B cell (primary cell): Measurements from ENCODE around the gene PRKCA. TPM values are rescaled to one million over a fixed set of nuclear protein-coding genes. Genes with fewer than 3 reads are reported as not detected.

Experiments used
- ATAC-seq: fragments of 200-7000 bp; cut with Tn5 transposase; one replicate; pipeline ENCODE4 v1.10.0; 2021; ENCODE audit warnings: low read depth, mild to moderate bottlenecking, moderate number of reproducible peaks, moderate library complexity
- CTCF ChIA-PET: fragments of 350-600 bp; sonication (Branson Sonifier 250); formaldehyde crosslinking; loops from one replicate; lab custom pipeline; 2021; ENCODE audit warnings: antibody characterized with exemption, inconsistent platforms; lab: Charles Lee
- POLR2A ChIA-PET: fragments of 350-600 bp; sonication (Branson Sonifier 250); formaldehyde crosslinking; loops from one replicate; lab custom pipeline; 2021; ENCODE audit warnings: antibody characterized with exemption; lab: Charles Lee
- DNase-seq: peaks from one replicate; pipeline ENCODE4 v3.0.0; 2013
- H2AFZ ChIP-seq: 2 replicates; pipeline ENCODE4 v1.6.1; 2012; ENCODE audit warnings: mild to moderate bottlenecking, low read depth, low read length; ENCODE audit not compliant: insufficient read depth, poor library complexity, severe bottlenecking
- H3K27ac ChIP-seq, 2 donors: 1 replicate in 1 of 2; 2 replicates in 1 of 2; pipeline ENCODE4 v1.5.1; 2012 to 2013; ENCODE audit warnings: low read length in 2 of 2, mild to moderate bottlenecking in 2 of 2, moderate library complexity in 1 of 2
- H3K27me3 ChIP-seq, 4 experiments: fragments of 200-600 bp in 1 of 4; sonication (generic) in 1 of 4; replicated peaks in 1 of 4; 1 replicate in 2 of 4; 2 replicates in 2 of 4; pipeline versions ENCODE4 v1.6.1 to v1.7.0; 2013 to 2016; ENCODE audit warnings: low read length in 3 of 4, mild to moderate bottlenecking in 2 of 4, mixed read lengths in 1 of 4, moderate library complexity in 1 of 4; ENCODE audit not compliant: insufficient read depth in 4 of 4, control insufficient read depth in 3 of 4; ENCODE audit errors: control extremely low read depth in 1 of 4
- H3K36me3 ChIP-seq, 2 experiments: replicated peaks in 1 of 2; 1 replicate in 1 of 2; 2 replicates in 1 of 2; pipeline versions ENCODE4 v1.6.1 to v1.7.1; 2013; ENCODE audit warnings: low read length in 1 of 2; ENCODE audit not compliant: insufficient read depth in 2 of 2, control insufficient read depth in 1 of 2; ENCODE audit errors: control extremely low read depth in 1 of 2, extremely low read depth in 1 of 2
- H3K4me1 ChIP-seq, 2 donors: fragments of 200-600 bp in 1 of 2; sonication (generic) in 1 of 2; 1 replicate in 1 of 2; 2 replicates in 1 of 2; pipeline versions ENCODE4 v1.5.1 to v1.6.1; 2013 to 2017; ENCODE audit warnings: low read length in 2 of 2; ENCODE audit not compliant: control insufficient read depth in 2 of 2, insufficient read depth in 2 of 2
- H3K4me2 ChIP-seq: replicated peaks from 2 replicates; pipeline ENCODE3; 2012; ENCODE audit warnings: mild to moderate bottlenecking, low read depth, low read length; ENCODE audit not compliant: poor library complexity, severe bottlenecking
- H3K4me3 ChIP-seq, 5 experiments: fragments of 200-600 bp in 1 of 5; sonication (generic) in 1 of 5; 1 replicate in 3 of 5; 2 replicates in 2 of 5; pipeline versions ENCODE4 v1.5.1 to v1.7.0; 2011 to 2016; ENCODE audit warnings: low read length in 4 of 5, mild to moderate bottlenecking in 4 of 5, low read depth in 2 of 5, control low read depth in 1 of 5, moderate library complexity in 1 of 5; ENCODE audit not compliant: insufficient read depth in 1 of 5; ENCODE audit errors: control extremely low read depth in 1 of 5, extremely low read depth in 1 of 5
- H3K79me2 ChIP-seq: fragments of 200-600 bp; sonication (generic); one replicate; pipeline ENCODE4 v1.6.0; 2016; ENCODE audit warnings: low read length; ENCODE audit not compliant: control insufficient read depth, insufficient read depth
- H3K9ac ChIP-seq: fragments of 200-600 bp; sonication (generic); 2 replicates; pipeline ENCODE4 v1.6.1; 2017; ENCODE audit warnings: mild to moderate bottlenecking, low read length, moderate library complexity
- H3K9me3 ChIP-seq, 3 donors: one replicate each; pipeline versions ENCODE4 v1.6.1 to v1.7.1; 2013; ENCODE audit warnings: low read length in 2 of 3; ENCODE audit not compliant: control insufficient read depth in 2 of 3, insufficient read depth in 1 of 3; ENCODE audit errors: control extremely low read depth in 1 of 3
- H4K20me1 ChIP-seq: 2 replicates; pipeline ENCODE4 v1.6.0; 2012; ENCODE audit warnings: mild to moderate bottlenecking, low read length; ENCODE audit not compliant: insufficient read depth, control insufficient read depth, poor library complexity, severe bottlenecking
- H3K27ac Mint-ChIP-seq: one replicate; pipeline ENCODE4 v1.8.0; 2021; ENCODE audit warnings: mixed read lengths
- H3K27me3 Mint-ChIP-seq: one replicate; pipeline ENCODE4 v1.8.0; 2021; ENCODE audit warnings: mixed read lengths
- H3K4me1 Mint-ChIP-seq: one replicate; pipeline ENCODE4 v1.8.0; 2021; ENCODE audit warnings: mixed read lengths
- H3K4me3 Mint-ChIP-seq: one replicate; pipeline ENCODE4 v1.8.0; 2021; ENCODE audit warnings: mixed read lengths
- H3K9me3 Mint-ChIP-seq: one replicate; pipeline ENCODE4 v1.8.0; 2022; ENCODE audit warnings: mixed read lengths; ENCODE audit not compliant: insufficient read depth
- EZH2 ChIP-seq: IDR thresholded peaks from 2 replicates; pipeline ENCODE4 v1.6.1; 2012; ENCODE audit warnings: borderline replicate concordance, low read depth, mild to moderate bottlenecking, moderate library complexity, low read length; ENCODE audit not compliant: insufficient read depth, poor library complexity, severe bottlenecking
- WGBS: methylation state at CpG from one replicate; pipeline ENCODE4 v1.1.5; 2013; ENCODE audit warnings: missing lambda C conversion rate; ENCODE audit not compliant: insufficient coverage; 5-methylcytosine and 5-hydroxymethylcytosine counted together
- intact Hi-C: fragments of 100-400 bp; cut with micrococcal nuclease; formaldehyde crosslinking; loops from one replicate; pipeline ENCODE4 v1.10.0; 2022
- polyA plus RNA-seq: library from polyadenylated mRNA; depleted of rRNA; stranded (reverse); fragments of >200 nt; gene quantifications from 2 replicates; pipeline ENCODE4 v1.2.3, GENCODE V29; 2012
- total RNA-seq, 2 donors: library from RNA; stranded (reverse); fragments of 120-200 nt in 1 of 2; gene quantifications; 1 replicate in 1 of 2; 2 replicates in 1 of 2; pipeline versions ENCODE4 v1.2.3 to v1.2.4, GENCODE V29; 2013 to 2022
- TF ChIP-seq, protein P1 (sequence below): fragments of 200-600 bp; IDR thresholded peaks from one replicate; pipeline ENCODE4 v1.8.0; 2022; ENCODE audit warnings: antibody characterized with exemption, mild to moderate bottlenecking

Gene PRKCA
- total and polyA plus RNA-seq, 2 donors (not counting 1 experiment from before 2014, with no cell fraction given) = 0.33 to 7.7 TPM

DNA sequence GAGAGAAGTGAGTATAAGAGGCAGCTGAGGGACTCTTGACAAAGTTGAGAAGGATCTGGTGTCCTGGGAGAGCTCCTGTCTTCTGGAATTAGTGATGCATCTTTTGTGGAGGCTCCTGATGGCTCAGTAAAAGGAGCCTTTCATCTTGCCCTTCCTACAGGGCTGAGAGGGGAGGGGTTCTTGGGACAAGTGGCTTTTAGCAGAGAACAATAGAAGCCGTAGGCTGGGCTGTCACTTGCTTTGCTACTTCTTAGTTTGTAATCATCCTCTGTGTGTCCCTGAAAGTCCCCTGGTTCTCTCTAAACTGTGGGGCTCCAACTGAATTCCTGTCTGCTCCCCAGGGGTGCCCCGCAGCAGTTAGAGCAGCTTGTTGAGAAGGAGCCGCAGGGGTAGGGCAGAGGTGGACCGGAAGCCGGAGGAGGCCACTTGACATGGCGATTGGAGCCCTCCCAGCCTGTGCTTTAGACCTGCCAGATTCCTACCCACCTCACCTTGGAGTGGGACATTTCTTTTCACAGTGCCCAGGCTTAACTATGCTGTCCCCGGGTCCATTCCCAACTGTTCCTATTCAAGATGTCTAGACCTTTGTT lies 85.1 kb downstream of the PRKCA start:
- POLR2A ChIA-PET = no interaction called here
- H3K36me3 ChIP-seq = no peaks in the 10 kb centered on the region
- no peak overlapping the region for H3K4me2 ChIP-seq
- DNase-seq (no peak), ATAC-seq (no peak)
- peaks cover 0 to 1% (median 0%) of the 10 kb centered on the region in 3 donors for H3K9me3 ChIP-seq
- 76% methylated on average over 6 of the region's 7 CpGs for WGBS
- CTCF ChIA-PET = interaction anchor here (0.7 kb wide), 1 partner anchor 1125 kb away, joined by 3 read pairs; no protein-coding TSS in a partner anchor
- Mint-ChIP-seq H3K4me1 (peaks cover 4% of the 10 kb centered on the region), H3K4me3 (no peak overlapping the region), H3K27me3 (peaks cover 5% of the 10 kb centered on the region), H3K27ac (no peak overlapping the region), H3K9me3 (no peaks in the 10 kb centered on the region)
- H2AFZ ChIP-seq = no peak overlapping the region
- H3K4me1 ChIP-seq = no peaks in the 10 kb centered on the region
- H3K27me3 ChIP-seq = no peaks in the 10 kb centered on the region
- no peaks in the 10 kb centered on the region for H3K79me2 ChIP-seq
- TF ChIP-seq, protein P1, sequence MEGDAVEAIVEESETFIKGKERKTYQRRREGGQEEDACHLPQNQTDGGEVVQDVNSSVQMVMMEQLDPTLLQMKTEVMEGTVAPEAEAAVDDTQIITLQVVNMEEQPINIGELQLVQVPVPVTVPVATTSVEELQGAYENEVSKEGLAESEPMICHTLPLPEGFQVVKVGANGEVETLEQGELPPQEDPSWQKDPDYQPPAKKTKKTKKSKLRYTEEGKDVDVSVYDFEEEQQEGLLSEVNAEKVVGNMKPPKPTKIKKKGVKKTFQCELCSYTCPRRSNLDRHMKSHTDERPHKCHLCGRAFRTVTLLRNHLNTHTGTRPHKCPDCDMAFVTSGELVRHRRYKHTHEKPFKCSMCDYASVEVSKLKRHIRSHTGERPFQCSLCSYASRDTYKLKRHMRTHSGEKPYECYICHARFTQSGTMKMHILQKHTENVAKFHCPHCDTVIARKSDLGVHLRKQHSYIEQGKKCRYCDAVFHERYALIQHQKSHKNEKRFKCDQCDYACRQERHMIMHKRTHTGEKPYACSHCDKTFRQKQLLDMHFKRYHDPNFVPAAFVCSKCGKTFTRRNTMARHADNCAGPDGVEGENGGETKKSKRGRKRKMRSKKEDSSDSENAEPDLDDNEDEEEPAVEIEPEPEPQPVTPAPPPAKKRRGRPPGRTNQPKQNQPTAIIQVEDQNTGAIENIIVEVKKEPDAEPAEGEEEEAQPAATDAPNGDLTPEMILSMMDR = no peak
- TF ChIP-seq EZH2 = no peak
- intact Hi-C loops = no loop called here
- H4K20me1 ChIP-seq = no peaks in the 10 kb centered on the region
- no peak overlapping the region for H3K9ac ChIP-seq
- H3K4me3 ChIP-seq = no peak overlapping the region
- no peak overlapping the region for H3K27ac ChIP-seq

DNA sequence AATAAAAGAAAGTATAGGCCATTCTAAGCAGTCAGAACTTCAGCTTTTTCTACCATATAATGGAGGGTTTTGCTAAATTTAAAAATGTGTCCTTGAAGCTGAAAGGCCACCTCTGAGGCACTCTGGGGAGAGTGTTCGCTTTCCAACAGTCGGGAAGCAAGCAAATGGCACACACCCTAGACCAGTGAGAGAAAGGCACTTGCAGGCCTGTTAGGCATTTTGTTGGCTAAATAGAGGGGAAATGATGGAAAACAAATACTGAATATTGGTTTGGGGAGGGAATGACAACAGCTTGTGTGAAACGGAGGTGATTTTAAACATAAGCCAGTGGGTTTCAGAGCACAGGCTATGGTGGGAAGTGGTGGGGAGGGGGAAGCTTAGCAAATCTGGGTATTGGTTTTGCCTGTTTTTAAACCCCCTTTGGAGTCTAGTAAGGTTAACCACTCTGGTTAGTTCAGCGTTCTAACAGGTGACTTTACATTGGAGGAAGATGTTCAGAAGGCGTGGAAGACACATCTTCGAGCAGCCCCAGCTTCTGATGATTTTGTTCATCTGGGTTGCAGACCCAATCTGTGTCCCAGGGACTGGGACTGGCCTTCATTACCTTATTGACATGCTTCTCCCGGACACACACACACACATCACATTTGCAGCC lies 90.5 kb downstream of the PRKCA start:
- DNase-seq (no peak), ATAC-seq (no peak)
- Mint-ChIP-seq H3K27me3 (no peaks in the 10 kb centered on the region), H3K4me3 (no peak overlapping the region), H3K4me1 (peaks cover 1% of the 10 kb centered on the region), H3K9me3 (no peaks in the 10 kb centered on the region), H3K27ac (no peak overlapping the region)
- Histone ChIP-seq H3K9ac (no peak overlapping the region), H3K4me1 (no peaks in the 10 kb centered on the region), H3K4me3 (no peak overlapping the region), H2AFZ (no peak overlapping the region), H3K79me2 (no peaks in the 10 kb centered on the region), H3K4me2 (no peak overlapping the region), H3K27ac (no peak overlapping the region), H3K36me3 (no peaks in the 10 kb centered on the region), H3K27me3 (no peaks in the 10 kb centered on the region), H3K9me3 (no peaks in the 10 kb centered on the region), H4K20me1 (no peaks in the 10 kb centered on the region)
- intact Hi-C loops = no loop called here
- TF ChIP-seq, protein P1 = no peak
- TF ChIP-seq EZH2 = no peak
- WGBS = 93% methylated on average over 7 of the region's 7 CpGs
- CTCF ChIA-PET = no interaction called here
- POLR2A ChIA-PET = no interaction called here
